Testis (tissue), 2 donors: ENCODE results near the gene NKAIN4.

Experiments used
- POLR2A ChIP-seq: fragments of 450-650 bp; IDR thresholded peaks from one replicate; pipeline ENCODE4 v1.6.1; 2017; ENCODE audit warnings: antibody characterized with exemption, mild to moderate bottlenecking, moderate library complexity
- TF ChIP-seq, protein P1 (sequence below), 3 experiments: fragments of 450-650 bp in 2 of 3; fragments of 200-600 bp in 1 of 3; sonication (generic) in 1 of 3; IDR thresholded peaks; one replicate each; pipeline ENCODE4 v1.5.1; 2016 to 2019; ENCODE audit warnings: antibody characterized with exemption in 3 of 3, mild to moderate bottlenecking in 2 of 3, moderate library complexity in 1 of 3

DNA sequence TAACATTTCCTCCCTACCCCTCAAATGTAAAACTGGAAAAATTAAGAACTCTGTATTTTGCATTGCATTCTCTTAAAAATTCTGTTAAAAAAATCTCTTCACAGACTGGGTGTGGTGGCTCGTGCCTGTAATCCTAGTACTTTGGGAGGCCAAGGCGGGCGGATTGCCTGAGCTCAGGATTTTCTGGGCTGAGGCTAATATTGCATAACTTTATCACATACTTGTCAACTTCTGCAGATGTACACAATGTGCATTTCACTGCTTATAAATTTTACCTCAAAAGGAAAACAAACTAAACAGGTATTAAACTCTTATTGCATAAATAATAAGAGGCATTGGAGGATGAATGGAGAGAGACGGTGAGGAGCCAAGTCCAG lies 59.5 kb downstream of the NKAIN4 start:
- TF ChIP-seq, protein P1, sequence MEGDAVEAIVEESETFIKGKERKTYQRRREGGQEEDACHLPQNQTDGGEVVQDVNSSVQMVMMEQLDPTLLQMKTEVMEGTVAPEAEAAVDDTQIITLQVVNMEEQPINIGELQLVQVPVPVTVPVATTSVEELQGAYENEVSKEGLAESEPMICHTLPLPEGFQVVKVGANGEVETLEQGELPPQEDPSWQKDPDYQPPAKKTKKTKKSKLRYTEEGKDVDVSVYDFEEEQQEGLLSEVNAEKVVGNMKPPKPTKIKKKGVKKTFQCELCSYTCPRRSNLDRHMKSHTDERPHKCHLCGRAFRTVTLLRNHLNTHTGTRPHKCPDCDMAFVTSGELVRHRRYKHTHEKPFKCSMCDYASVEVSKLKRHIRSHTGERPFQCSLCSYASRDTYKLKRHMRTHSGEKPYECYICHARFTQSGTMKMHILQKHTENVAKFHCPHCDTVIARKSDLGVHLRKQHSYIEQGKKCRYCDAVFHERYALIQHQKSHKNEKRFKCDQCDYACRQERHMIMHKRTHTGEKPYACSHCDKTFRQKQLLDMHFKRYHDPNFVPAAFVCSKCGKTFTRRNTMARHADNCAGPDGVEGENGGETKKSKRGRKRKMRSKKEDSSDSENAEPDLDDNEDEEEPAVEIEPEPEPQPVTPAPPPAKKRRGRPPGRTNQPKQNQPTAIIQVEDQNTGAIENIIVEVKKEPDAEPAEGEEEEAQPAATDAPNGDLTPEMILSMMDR (IDR thresholded peaks at IDR 0.05) = no peak
- TF ChIP-seq POLR2A = no peak
